ENCODE data around the gene RTL1.

RTL1 gene

DNA sequence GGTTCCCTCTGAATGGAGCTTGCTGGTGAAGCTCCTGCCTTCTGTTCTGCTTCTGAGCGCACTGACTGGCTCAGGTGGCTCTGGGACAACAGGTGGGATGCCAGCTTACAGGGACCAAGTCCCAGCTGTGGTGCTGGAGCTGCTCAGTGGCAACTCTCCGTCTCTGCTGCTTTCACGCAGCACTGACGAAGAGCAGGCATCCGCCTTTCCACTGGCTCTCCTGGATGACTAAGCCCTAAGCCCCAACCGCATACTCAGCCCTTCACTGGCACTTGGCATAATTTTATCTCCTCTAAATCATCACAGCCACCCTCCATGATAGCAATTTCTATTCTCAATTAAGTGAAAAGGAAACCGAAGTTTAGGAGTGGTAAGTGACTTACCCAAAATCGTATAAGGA, 3.7 kb upstream of the RTL1 start:
- TF ChIP-seq TAF1 (IDR thresholded peaks at IDR 0.05; ENCODE audit: borderline replicate concordance, insufficient read depth, low read length) = no peak
- no peak for TF ChIP-seq POLR2AphosphoS5 (IDR thresholded peaks at IDR 0.05; ENCODE audit: low read depth, low read length)
- TF ChIP-seq, protein P1, sequence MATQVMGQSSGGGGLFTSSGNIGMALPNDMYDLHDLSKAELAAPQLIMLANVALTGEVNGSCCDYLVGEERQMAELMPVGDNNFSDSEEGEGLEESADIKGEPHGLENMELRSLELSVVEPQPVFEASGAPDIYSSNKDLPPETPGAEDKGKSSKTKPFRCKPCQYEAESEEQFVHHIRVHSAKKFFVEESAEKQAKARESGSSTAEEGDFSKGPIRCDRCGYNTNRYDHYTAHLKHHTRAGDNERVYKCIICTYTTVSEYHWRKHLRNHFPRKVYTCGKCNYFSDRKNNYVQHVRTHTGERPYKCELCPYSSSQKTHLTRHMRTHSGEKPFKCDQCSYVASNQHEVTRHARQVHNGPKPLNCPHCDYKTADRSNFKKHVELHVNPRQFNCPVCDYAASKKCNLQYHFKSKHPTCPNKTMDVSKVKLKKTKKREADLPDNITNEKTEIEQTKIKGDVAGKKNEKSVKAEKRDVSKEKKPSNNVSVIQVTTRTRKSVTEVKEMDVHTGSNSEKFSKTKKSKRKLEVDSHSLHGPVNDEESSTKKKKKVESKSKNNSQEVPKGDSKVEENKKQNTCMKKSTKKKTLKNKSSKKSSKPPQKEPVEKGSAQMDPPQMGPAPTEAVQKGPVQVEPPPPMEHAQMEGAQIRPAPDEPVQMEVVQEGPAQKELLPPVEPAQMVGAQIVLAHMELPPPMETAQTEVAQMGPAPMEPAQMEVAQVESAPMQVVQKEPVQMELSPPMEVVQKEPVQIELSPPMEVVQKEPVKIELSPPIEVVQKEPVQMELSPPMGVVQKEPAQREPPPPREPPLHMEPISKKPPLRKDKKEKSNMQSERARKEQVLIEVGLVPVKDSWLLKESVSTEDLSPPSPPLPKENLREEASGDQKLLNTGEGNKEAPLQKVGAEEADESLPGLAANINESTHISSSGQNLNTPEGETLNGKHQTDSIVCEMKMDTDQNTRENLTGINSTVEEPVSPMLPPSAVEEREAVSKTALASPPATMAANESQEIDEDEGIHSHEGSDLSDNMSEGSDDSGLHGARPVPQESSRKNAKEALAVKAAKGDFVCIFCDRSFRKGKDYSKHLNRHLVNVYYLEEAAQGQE (IDR thresholded peaks at IDR 0.05; ENCODE audit: insufficient read depth in 1 of 2, low read depth in 2 of 2, low read length in 2 of 2) = no peak
- TF ChIP-seq SIN3A (IDR thresholded peaks at IDR 0.05; ENCODE audit: borderline replicate concordance, insufficient read depth, low read length) = no peak
- TF ChIP-seq FOXP2 (optimal IDR thresholded peaks at IDR 0.05; ENCODE audit: borderline replicate concordance, extremely low read depth, extremely low read length, insufficient read depth) = no peak

- TF ChIP-seq POLR2AphosphoS5 (IDR thresholded peaks at IDR 0.05; ENCODE audit: low read depth, low read length) (no peak), FOXP2 (optimal IDR thresholded peaks at IDR 0.05; ENCODE audit: borderline replicate concordance, extremely low read depth, extremely low read length, insufficient read depth) (no peak), SIN3A (IDR thresholded peaks at IDR 0.05; ENCODE audit: borderline replicate concordance, insufficient read depth, low read length) (no peak), TAF1 (IDR thresholded peaks at IDR 0.05; ENCODE audit: borderline replicate concordance, insufficient read depth, low read length) (no peak)
- TF ChIP-seq, protein P1 (IDR thresholded peaks at IDR 0.05; ENCODE audit: insufficient read depth in 1 of 2, low read depth in 2 of 2, low read length in 2 of 2) = no peak
Measured at GRCh38 chr14:100906420-100906819, 2.9 kb upstream of the RTL1 start.

DNA sequence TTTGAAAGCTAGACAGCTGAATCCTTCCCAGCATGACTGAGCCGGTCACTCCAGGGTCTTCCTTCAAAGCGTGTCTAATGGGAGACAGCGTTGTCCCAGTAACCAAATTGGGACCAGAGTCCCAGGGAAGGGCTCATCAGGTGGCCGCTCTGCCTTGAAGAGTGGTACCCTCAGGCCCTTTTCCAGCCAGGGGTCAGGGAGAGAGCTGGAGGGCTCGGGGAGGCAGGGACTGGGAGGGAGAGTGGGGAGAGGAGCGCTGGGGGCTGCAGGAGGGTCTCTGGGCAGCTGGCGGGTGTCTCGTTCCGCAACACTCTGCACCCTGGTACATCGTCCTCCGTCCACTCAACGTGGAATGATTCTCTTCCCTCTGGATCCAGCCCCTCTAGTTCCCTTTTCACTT, 1.6 kb upstream of the RTL1 start:
- no peak for TF ChIP-seq FOXP2 (optimal IDR thresholded peaks at IDR 0.05; ENCODE audit: borderline replicate concordance, extremely low read depth, extremely low read length, insufficient read depth)
- 0 out of 2 replicates have a peak, but pooled peaks have one; percentile 7 for TF ChIP-seq POLR2AphosphoS5 (IDR thresholded peaks at IDR 0.05; ENCODE audit: low read depth, low read length)
- no peak for TF ChIP-seq TAF1 (IDR thresholded peaks at IDR 0.05; ENCODE audit: borderline replicate concordance, insufficient read depth, low read length)
- no peak for TF ChIP-seq SIN3A (IDR thresholded peaks at IDR 0.05; ENCODE audit: borderline replicate concordance, insufficient read depth, low read length)
- TF ChIP-seq, protein P1 (IDR thresholded peaks at IDR 0.05; ENCODE audit: insufficient read depth in 1 of 2, low read depth in 2 of 2, low read length in 2 of 2) = no peak

DNA sequence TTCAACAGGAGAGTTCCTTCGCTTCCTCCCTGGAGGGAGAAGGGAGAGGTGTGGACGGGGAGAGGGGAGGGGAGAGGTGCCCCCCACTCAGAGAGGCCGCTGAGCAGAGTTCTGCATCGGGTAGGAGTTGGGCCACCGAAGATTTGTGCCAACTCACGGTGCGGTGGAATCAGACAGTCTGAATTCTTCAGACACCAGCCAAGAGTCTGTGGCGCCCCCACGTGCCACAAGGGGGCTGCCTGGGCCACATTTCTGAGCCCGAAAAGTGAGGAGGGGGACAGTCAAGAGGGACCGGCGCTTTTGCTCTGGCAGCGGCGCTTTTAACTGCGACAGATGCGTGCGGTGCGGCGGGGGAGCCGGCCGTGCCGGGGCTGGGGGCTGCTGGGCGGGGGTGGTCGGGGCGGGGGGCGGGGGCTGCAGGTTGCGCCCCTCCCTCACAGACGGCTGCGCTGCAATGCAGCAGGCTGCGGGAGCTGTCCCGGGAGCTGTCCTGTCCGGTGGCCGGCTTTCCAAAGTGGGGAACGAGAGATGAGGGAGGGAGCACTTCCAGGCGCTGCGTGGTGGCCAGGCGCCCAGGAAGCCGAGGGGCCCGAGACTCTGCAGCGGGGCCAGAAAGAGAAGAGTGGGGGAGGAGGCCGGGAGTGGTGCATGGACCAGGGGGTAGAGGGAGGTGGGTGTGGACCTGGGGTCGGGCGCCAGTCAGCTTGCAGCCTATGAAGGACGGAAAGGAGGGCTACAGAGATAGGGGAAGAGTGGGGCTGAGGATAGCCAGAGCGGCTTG, 975 bp upstream of the RTL1 start:
- TF ChIP-seq TAF1 (IDR thresholded peaks at IDR 0.05; ENCODE audit: borderline replicate concordance, insufficient read depth, low read length) (no peak), SIN3A (IDR thresholded peaks at IDR 0.05; ENCODE audit: borderline replicate concordance, insufficient read depth, low read length) (no peak), POLR2AphosphoS5 (IDR thresholded peaks at IDR 0.05; ENCODE audit: low read depth, low read length) (no peak), FOXP2 (optimal IDR thresholded peaks at IDR 0.05; ENCODE audit: borderline replicate concordance, extremely low read depth, extremely low read length, insufficient read depth) (no peak)
- TF ChIP-seq, protein P1 (IDR thresholded peaks at IDR 0.05; ENCODE audit: insufficient read depth in 1 of 2, low read depth in 2 of 2, low read length in 2 of 2) = no peak
